ENCODE measurements around the gene TACR2.

Gene TACR2

DNA sequence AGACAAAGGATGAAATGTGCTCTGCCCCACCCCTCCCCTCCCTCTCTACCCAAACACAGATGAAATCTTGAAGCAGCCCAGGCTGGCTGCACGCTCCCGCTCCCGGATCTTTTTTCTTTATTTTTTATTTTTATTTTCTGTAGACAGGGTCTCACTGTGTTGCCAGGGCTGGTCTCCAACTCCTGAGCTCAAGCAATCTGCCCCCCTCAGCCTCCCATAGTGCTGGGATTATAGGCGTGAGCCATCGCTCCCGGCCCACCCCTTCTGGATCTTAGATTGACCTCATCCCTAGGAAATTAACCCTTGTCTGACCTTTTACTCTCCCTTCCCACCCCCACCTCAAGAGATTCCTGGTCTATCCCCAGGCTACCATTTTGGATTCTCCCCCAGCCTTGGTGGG lies 14.3 kb downstream of the TACR2 start:
- DNase-seq (ENCODE audit: low read depth): no peak

DNA sequence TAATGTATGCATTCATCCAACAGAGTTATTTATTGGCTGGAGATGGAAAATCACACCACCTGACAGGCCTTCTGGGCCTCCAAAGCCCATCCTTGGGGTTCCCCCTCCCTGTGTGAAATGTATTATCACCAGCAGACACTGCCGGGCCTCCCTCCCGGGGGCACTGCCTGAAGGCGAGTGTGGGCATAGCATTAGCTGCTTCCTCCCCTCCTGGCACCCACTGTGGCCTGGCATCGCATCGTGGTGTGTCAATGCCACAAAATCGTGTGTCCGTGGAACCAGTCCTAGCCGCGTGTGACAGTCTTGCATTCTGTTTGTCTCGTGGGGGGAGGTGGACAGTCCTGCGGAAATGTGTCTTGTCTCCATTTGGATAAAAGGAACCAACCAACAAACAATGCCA lies 15.3 kb downstream of the TACR2 start:
- no peak for DNase-seq (ENCODE audit: low read depth)

DNA sequence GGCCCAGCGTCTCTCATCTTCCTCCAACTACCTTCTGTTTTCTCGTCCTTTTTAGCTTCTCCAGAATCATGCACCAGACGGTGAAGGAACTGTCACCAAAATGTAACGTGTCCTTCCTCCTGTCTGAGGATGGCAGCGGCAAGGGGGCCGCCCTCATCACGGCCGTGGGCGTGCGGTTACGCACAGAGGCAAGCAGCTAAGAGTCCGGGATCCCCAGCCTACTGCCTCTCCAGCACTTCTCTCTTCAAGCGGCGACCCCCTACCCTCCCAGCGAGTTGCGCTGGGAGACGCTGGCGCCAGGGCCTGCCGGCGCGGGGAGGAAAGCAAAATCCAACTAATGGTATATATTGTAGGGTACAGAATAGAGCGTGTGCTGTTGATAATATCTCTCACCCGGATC lies 15.8 kb downstream of the TACR2 start:
- DNase-seq (ENCODE audit: low read depth): no peak

DNA sequence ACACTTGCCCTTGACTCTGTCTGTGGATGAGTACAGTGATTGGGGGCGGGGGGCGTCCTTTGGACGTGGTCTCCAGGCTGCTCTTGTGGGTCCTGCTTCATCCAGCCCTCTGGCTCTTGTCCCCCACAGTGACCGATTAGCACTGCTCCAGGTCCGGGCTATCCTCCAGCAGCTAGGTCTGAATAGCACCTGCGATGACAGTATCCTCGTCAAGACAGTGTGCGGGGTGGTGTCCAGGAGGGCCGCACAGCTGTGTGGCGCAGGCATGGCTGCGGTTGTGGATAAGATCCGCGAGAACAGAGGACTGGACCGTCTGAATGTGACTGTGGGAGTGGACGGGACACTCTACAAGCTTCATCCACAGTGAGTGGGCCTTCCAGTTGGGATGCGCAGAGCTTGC lies 18.3 kb downstream of the TACR2 start:
- DNase-seq (ENCODE audit: low read depth): no peak

DNA sequence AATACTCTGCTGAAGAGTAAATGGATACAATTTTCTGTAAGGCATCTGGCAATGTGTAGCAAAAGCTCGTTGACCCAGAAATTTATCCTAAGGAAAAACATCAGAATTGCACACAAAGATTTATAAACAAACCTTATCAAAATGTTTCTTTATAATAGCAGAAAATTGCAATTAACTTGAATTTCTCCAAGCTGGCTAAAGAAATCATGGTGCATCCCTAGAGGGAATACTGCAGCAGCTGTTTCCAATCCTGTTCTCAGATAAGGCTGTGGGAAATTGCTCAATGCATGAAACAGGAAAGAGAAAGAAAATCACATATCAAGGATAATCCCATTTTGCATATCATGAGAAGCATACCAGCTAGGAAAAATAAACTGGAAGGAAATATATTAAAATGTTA lies 18.7 kb downstream of the TACR2 start:
- DNase-seq (ENCODE audit: low read depth): no peak

DNA sequence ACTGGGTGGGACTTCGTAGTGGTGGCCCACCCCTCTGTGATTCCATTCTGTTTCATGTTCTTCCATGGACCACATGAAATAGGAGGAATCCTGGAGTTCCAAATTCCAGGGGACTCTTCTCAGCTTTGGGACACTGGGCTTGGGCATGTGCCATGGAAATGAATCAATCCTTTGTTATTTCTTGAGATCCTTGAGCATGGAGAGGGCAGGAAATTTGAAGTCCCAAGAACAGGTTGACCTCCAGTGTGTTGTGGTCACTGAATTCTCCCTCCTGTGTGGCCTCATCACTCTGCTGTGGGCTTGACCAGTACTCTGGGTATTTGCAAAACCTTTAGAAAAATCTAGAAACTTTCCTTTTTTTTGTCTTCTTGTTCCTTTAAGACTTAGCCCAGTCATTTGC lies 22.7 kb downstream of the TACR2 start:
- no peak for DNase-seq (ENCODE audit: low read depth)

DNA sequence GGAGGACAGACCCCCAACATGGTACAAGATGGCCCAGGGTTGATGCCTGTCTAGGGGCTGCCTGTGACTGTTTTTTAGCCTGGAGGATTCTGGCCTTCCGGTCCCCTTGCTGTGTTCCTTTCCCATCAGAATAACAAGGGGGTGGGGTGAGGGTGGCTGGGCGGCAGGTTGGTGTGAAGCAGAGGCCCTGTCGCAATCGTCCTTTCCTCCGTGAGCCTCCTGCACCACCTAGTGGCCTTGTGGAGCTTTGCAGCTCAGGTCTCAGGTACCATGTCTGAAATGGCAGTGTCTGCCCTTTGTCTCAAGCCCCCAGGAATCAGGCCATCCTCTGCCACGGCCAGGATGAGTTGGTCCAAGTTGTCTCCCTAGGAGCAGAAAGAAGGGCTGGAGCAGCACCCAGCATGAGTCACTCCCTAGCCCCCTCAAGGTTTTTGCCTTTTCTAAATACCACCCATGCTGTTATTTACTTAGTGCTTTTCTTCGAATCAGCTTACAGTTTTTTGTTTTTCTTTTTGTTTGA lies 24.2 kb downstream of the TACR2 start:
- DNase-seq (ENCODE audit: low read depth): peak; percentile 70

DNA sequence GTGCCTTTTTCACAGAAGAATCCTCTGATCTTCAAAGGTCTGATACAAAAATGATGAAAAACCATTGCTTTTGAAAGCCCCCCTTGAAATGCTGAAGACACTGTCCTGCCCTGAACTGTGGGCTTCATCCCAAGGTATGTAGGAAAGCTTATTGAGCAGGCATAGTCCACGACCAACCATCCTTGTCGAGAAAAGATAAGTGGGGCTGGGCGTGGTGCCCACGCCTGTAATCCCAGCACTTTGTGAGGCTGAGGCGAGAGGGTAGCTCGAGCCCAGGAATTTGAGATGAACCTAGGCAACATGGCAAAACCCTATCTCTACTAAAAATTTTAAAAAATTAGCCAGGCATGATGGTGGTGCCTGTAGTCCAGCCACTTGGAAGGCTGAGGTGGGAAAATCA lies 25.6 kb downstream of the TACR2 start:
- DNase-seq (ENCODE audit: low read depth): no peak

DNA sequence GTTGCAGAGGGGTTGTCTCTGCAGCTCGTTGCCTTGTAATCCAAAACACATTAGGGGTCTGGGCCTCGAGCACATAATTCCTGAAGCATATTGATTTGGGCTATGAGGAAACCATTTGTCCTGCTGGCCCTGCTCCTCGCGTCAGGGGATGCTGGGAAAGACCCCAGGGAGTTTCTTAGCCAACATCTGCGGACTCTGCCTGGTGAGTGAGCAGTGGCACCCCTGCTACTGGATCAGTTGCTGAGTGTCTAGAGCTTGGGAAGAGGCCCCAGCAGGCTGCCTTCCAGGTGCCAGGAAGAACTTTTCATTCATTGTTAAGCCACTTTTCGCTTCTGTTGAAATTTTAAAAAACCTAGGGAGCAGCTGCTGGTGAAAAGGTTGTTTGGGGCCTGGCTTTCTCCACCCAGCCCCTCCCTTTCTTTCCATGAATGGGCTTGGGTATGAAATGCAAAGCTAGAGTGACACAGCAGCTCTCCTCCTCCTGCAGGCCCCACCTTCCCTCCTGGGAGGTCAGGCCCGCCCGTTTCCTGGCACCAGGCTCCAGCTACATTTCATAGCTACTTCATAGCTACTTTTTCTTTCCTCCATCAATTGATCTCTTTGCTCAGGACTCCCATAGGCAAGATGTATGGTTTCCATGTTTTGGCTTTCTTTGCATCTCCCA lies 26.8 kb downstream of the TACR2 start:
- DNase-seq (ENCODE audit: low read depth): no peak

DNA sequence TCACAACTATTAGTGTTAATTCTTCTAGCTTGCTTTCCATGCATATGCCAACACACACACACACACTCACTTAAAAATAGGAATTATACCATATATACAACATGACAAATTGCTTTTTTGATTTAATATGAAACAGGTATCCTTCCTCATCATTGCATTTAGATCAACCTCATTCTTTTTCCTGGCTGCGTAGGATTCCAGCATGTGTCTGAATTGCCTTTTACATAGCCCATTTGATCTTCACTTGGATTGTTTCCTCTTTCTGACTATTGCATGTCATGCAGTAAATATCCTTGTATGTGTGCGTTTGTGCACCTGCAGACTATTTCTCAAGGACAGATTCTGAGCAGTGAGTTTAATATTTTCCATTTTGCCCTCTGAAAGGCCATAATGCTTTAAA lies 28.2 kb downstream of the TACR2 start:
- no peak for DNase-seq (ENCODE audit: low read depth)

DNA sequence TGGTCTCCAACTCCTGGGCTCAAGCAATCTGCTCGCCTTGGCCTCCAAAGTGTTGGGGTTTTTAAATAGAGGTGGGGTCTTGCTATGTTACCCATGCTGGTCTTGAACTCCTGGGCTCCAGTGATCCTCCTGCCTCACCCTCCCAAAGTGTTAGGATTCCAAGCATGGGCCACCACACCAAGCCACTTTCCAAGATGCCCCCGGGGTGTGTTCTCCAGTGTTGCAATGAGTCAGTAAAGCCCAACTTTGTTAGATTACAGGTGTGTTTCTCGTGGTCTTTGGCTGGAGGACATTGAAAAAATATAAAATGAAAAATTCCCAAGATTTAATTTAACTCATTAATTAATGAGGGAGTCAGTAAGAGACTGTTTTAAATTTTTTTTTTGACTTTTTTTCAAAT lies 29.2 kb downstream of the TACR2 start:
- DNase-seq (ENCODE audit: low read depth): no peak

DNA sequence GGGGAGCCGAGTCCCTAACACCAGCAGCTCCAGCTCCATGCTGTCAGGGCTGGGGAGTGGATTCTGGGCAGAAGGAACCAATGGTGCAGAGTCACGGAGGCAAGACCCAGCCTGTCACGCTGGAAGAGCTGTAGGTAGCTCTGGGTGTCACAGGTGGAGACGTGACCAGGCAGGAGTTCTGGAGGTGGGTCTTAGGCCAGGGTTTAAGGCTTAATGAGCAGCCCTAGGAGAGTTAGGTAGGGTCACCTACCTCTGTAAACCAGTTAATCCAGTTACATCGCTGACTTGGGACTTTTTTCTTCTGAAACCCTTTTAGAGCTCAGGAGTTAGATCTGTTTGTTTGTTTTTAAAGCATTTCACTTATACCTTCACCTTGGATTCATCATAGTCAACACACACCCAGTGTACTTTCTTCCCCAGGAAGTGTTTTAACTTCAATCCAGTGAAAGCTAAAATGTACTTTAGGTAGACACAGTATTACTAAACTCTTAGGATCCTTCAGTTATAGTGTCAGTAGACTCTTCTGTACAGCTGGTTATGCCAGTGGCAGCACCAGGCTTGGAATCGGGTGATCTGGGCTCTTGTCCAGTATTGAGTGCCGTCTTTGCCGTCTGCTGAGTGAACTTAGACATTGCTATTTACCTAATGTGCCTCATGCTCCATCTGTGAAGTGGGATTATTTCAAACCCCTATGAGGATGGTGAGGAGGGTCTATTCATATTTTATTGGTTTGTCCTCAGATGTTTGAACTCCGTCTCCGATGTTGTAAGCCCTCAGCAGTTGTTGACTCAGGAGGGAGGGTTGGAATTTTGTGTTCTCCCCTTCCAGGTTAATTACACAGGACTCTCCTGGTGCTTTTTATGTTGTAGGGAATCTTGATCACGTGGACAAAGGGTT lies 31.0 kb downstream of the TACR2 start:
- no peak for DNase-seq (ENCODE audit: low read depth)

DNA sequence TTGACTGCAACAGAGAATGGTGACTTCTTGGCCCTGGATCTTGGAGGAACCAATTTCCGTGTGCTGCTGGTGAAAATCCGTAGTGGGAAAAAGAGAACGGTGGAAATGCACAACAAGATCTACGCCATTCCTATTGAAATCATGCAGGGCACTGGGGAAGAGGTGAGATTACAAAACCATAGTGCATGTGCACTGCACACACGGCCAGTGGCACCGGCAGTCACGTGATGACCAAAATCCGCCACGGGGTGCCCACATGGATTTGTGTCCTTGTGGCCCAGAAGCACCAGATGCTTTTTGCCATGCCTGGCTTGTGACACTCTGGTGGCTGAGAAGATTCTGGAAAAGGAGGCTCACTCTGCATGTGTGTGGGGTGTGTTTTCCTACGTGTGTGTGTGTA lies 32.4 kb downstream of the TACR2 start:
- no peak for DNase-seq (ENCODE audit: low read depth)

DNA sequence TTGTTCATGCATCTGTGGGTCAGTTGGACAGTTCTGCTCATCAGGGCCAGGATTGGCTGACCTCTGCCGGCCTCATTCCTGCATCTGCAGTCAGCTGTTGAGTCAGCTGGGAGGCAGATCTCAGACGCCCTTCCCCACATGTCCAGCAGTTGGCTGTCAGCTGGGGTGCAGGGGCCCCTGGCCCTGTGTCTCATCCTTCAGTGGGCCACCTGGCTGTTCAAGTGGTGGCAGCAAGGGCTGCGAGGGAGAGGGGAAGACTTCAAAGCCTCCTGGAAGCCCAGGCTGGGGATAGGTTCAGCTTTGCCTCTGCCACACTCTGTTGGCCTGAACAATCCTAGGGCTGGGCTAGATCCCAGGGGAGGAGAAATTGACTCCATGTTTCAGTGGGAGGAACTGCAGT lies 33.2 kb downstream of the TACR2 start:
- DNase-seq (ENCODE audit: low read depth): no peak

DNA sequence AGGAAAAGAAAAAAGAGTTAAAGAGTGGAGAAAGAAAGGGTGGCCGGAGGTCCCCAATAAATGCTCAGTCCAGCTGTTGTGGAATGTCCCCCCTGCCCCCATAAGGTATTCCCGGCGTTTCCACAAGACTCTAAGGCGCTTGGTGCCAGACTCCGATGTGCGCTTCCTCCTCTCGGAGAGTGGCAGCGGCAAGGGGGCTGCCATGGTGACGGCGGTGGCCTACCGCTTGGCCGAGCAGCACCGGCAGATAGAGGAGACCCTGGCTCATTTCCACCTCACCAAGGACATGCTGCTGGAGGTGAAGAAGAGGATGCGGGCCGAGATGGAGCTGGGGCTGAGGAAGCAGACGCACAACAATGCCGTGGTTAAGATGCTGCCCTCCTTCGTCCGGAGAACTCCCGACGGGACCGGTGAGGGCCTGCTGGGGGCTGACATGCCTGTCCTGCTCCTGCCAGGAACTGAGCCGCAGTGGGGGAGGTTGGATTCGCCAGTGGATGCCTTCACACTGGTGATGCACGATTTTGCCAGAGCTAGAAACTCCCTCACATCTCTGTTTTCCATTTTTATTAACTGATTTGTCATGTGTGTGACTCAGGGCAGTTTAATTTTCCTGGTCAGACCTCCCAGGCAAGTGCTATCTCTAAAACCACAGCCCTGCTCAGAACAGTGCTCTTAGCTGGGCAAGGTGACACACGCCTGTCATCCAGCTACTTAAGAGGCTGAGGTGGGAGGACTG lies 34.2 kb downstream of the TACR2 start:
- DNase-seq (ENCODE audit: low read depth): no peak

DNA sequence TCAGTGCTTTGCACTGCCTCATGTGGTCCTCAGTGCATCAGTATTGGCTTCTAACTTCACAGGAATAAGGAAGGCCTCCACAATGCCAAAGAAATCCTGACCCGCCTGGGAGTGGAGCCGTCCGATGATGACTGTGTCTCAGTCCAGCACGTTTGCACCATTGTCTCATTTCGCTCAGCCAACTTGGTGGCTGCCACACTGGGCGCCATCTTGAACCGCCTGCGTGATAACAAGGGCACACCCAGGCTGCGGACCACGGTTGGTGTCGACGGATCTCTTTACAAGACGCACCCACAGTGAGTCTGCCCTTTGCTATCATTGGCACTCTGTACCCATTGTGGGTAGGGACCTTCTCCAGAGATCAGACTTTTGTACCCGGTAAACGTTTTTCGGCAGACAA lies 36.9 kb downstream of the TACR2 start:
- DNase-seq (ENCODE audit: low read depth): no peak

DNA sequence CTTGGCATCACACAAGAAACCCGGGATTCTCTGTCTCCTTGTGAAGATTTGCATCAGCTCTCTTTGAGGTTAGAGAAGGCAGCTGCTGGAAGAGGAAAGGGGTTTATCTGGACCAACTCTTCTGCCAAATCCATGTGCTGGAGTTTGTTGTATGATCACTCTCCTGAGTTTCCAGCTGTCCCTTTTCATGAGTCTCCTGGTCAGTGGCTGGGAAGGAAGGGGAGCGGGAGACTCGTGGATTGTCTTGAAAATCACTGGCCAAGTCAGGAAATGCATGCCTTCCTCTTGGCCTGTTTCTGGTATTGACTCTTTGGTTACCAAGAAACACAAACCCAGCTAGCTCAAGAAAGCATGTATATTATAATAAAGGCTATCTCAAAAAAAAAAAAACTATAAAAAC lies 38.8 kb downstream of the TACR2 start:
- no peak for DNase-seq (ENCODE audit: low read depth)

DNA sequence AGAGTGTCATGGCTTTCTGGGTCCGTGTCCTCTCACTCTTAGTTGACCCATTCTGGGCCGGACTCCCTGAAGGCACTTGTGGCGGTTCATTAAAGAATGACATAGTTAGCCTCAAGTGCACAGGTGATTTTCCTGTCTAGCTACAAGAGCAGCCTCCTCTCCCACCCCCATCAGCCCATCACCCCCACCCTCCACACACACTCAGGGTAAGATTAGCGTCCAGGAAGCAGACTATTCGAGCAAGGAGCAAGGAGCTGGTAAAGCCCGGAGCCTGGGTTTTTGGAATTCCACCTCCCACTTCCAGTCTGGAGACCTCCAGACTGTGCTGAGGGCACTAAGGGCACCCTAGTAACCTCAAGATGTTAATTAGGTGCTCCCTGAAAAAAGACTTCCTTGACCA lies 39.5 kb downstream of the TACR2 start:
- no peak for DNase-seq (ENCODE audit: low read depth)

DNA sequence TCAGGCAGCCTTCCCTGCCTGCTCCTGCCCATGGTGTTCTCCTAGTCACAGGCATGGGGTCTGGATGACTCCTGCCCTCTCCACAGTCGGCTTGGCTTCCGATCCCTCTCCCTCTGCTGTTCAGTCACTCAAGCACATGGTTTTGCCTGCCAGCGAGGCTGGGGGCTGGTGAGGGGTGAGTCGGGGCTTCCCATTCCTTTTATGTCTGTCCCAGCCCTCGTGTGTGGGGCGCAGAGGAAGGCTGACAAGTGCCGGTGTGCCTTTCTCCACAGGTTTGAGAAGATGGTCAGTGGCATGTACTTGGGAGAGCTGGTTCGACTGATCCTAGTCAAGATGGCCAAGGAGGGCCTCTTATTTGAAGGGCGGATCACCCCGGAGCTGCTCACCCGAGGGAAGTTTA lies 40.1 kb downstream of the TACR2 start:
- DNase-seq (ENCODE audit: low read depth): no peak

DNA sequence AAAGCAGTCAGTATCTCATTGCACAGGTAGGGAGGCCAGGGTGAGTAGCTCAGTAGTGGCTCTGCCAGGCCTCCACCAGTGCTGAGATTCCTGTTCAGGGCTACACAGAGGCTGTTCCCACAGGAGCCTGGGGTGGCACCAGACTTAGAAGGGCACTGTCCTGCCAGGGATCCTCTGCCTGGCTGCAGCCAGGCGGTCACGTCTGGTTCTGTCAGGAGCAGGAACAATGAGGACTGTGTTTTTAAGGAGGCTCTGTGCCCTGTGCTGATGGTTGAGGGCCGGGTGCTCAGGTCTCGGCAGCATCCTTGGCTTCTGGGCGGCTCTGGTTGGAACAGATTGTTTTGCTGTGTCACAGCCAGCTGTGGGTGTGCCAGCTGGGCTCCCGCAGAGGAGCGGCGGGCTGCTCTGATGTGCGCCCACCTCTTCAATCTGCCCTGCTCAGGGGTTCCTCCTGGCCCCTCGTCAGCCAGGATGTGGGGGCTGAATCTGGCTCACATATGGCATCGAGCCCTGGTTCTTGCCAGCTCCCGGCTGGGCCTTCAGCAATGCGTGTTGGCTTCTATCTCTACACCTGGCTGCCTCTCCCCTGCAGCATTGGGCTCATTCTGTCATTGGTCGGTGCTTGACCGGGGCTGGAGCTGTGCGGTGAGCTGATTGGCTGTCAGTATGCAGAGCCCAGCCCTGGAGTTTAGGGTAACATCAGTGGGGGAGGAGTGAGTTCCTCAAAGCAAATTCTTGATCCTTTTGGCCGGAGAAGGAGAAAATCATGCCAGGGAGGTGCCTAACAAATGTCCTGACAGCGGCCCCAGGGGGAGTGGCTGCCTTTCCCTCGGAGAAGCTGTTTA lies 41.2 kb downstream of the TACR2 start:
- no peak for DNase-seq (ENCODE audit: low read depth)

DNA sequence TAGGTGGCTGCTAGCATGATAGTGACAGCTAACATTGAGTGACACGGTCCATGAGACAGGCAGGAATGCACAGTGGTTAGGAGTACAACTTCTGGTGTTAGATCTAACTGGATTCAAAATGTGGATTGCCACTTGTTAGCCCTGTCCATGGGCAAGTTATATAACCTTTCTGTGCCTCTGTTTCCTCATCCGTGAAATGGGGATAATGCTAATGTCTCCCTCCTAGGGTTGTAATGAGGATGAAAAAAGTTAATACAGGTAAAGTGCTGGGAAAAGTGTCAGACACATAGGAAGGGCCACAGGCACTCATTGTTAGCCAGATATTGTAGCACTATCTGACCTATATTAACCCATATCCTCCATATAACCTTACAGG lies 41.8 kb downstream of the TACR2 start:
- DNase-seq (ENCODE audit: low read depth): no peak

DNA sequence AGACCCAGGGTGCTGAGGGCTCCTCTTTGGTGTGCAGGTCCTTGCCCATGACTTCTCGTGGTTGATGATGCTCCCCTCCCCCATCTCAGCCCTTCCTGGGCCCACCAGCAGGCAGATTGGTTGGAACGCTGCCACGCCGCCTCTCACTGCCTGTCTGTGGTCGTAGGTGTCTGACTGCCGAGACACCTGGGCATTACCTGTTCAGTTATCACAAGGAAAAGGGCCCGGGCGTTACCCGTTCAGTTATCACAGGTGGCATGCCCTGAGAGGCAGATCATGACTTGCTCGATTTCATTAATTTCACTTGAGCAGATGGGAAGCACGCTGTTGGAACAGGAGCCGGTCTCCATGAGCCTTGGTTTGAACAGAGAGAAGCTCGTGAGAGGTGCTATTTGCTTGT lies 42.5 kb downstream of the TACR2 start:
- no peak for DNase-seq (ENCODE audit: low read depth)
